Muscle of leg (tissue), 11 donors: ENCODE measurements around the gene ACTR1B. TPM values are rescaled to one million over a fixed set of nuclear protein-coding genes. Genes with fewer than 3 reads are reported as not detected.

Experiments
- DNase-seq: peaks from one replicate; pipeline ENCODE4 v3.0.0; 2013
- H3K27ac ChIP-seq: one replicate; pipeline ENCODE4 v1.5.1; 2013; ENCODE audit warnings: mild to moderate bottlenecking, low read length, control low read depth
- H3K27me3 ChIP-seq: one replicate; pipeline ENCODE4 v1.6.1; 2013; ENCODE audit warnings: low read length; ENCODE audit not compliant: control insufficient read depth, insufficient read depth
- H3K36me3 ChIP-seq: one replicate; pipeline ENCODE4 v1.6.1; 2013; ENCODE audit warnings: low read length; ENCODE audit not compliant: control insufficient read depth, insufficient read depth
- H3K4me1 ChIP-seq: one replicate; pipeline ENCODE4 v1.6.1; 2013; ENCODE audit warnings: low read length; ENCODE audit not compliant: control insufficient read depth, insufficient read depth
- H3K4me3 ChIP-seq: one replicate; pipeline ENCODE4 v1.5.1; 2013; ENCODE audit warnings: low read length, control low read depth
- H3K9me3 ChIP-seq: replicated peaks from 2 replicates; pipeline ENCODE4 v1.6.1; 2013; ENCODE audit warnings: low read depth, low read length; ENCODE audit not compliant: control insufficient read depth
- WGBS: methylation state at CpG from one replicate; pipeline ENCODE4 v1.1.5; 2013; ENCODE audit warnings: missing lambda C conversion rate; ENCODE audit not compliant: insufficient coverage; 5-methylcytosine and 5-hydroxymethylcytosine counted together
- polyA plus RNA-seq, 8 donors: library from polyadenylated mRNA; unstranded; fragments of 120-200 nt; gene quantifications; one replicate each; pipeline versions ENCODE4 v1.2.1 to v1.2.3, GENCODE V29; 2013; ENCODE audit warnings: inconsistent platforms in 1 of 8, low replicate concordance in 1 of 8; ENCODE audit not compliant: insufficient read length in 8 of 8, insufficient read depth in 1 of 8
- total RNA-seq: library from RNA; stranded (reverse); fragments of 120-200 nt; gene quantifications from one replicate; pipeline ENCODE4 v1.2.4, GENCODE V29; 2013

ACTR1B gene
- total and polyA plus RNA-seq, 9 donors: 38.6 to 54.6 (median 49.2) TPM

DNA sequence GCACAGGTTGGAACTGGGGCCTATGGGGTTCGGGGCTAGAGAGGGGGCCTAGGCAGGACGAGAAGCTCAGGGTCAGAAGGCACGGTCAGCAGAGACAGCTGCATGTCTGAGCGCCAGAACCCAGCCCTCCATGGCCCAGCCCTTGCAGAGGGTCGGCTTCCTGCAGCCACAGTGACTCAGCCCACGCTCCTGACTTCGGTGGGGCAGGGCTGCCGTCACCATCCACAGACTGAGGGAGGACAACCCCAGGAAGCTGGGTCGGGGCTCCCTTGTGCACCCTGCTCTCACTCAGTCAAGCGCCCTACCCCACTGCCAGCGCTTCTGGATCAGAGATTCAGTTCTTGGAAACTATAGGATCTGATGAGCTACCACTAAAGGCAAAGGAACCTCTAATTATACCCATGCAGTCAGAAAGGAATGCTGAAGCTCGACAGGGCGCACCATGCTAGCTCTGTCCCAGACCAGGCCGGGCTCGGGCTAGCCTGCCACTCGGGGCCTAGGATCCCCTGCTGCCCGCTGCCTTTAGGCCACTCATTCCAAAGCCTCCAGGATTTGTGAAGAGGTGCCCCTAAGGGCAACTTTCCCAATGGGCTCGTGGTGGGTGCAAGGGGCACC lies 3.0 kb downstream of the ACTR1B start:
- H3K36me3 ChIP-seq: peaks cover 51% of the 10 kb centered on the region
- peaks cover 27% of the 10 kb centered on the region for H3K4me1 ChIP-seq
- DNase-seq: no peak
- no peaks in the 10 kb centered on the region for H3K9me3 ChIP-seq
- no peaks in the 10 kb centered on the region for H3K27me3 ChIP-seq
- no peak overlapping the region for H3K4me3 ChIP-seq
- H3K27ac ChIP-seq: no peak overlapping the region
- WGBS: 73% methylated on average over 15 of the region's 18 CpGs

DNA sequence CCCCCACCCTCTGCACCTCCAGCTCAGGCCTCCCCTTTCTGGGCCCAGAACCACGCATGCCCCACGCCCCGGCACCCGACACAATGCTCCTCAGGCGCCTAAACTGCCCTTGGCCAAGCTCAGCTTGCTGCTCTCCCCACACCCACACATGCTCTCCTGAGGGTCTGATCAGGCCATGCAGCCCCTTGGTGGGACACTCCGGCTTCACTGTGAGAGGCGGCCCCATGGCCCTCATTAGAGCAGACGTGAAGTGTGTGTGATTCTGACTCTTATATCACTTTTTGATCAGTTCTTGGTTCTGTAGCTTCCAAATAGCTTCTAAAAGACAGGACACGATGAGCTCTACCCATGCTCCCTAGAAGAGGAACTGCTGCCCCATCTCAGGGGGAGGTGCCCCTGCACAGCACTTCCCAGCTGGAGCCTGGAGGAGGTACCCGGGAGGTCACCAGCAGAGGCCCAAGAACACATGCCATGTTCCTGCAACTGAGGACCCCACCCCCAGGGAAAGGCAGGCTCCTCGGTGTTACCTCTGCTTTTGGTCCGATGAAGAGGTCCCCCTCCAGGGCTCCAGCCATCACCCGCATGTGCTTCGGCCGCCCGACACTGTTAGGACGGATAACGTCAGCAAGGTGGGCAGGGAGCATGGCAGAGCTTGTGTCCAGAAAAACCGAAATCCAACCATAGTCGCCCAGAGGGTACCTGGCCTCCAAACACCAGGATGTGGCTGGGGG lies 3.6 kb downstream of the ACTR1B start:
- Histone ChIP-seq H3K4me1 (peaks cover 27% of the 10 kb centered on the region), H3K4me3 (no peak overlapping the region), H3K36me3 (peaks cover 58% of the 10 kb centered on the region), H3K27ac (no peak overlapping the region), H3K9me3 (no peaks in the 10 kb centered on the region), H3K27me3 (no peaks in the 10 kb centered on the region)
- WGBS: 92% methylated on average over 20 of the region's 20 CpGs
- no peak for DNase-seq

- no peak for DNase-seq
- Histone ChIP-seq H3K27me3 (no peaks in the 10 kb centered on the region), H3K4me1 (peaks cover 24% of the 10 kb centered on the region), H3K9me3 (no peaks in the 10 kb centered on the region), H3K36me3 (peaks cover 65% of the 10 kb centered on the region), H3K27ac (no peak overlapping the region), H3K4me3 (no peak overlapping the region)
- WGBS: 88% methylated on average over 22 of the region's 29 CpGs
Observed at GRCh38 chr2:97659256-97660043, 4.4 kb downstream of the ACTR1B start.

- Histone ChIP-seq H3K36me3 (peaks cover 71% of the 10 kb centered on the region), H3K9me3 (peaks cover 5% of the 10 kb centered on the region), H3K27ac (no peak overlapping the region), H3K4me3 (no peak overlapping the region), H3K27me3 (no peaks in the 10 kb centered on the region), H3K4me1 (peaks cover 24% of the 10 kb centered on the region)
- DNase-seq: no peak
- 89% methylated on average over 12 of the region's 13 CpGs for WGBS
Observed at GRCh38 chr2:97658691-97659157, 5.1 kb downstream of the ACTR1B start.

DNA sequence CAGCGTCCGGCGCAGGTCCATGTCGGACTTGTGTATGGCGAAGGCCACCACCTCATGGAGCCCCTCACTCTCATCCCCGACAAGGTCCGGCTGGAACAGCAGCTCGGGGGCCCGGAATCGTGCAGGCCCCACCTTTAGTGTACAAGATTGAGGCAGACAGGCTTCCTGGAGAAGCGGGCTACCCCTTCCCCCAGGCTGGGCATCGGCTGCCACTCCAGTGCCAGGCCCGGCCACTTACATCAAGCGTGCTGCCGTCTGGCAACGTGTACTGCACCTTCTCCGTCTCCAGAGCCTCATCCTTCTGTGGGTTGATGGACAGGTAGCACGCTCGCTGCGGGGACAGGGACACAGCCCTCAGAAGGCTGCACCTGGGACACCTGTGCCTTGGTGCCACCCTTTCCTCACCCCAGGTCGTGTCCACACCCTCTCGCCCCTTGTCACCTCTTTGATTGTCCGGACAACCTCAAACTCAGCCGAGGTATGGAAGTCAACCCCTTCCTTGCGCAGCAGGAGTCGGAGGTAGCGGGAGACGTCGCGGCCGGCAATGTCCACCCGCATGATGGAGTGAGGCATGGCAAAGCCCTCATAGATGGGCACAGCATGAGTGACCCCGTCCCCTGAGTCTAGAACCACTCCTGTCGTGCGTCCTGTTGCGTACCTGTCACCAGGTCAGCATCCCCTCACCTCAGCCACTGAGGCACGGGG lies 5.7 kb downstream of the ACTR1B start:
- WGBS: 93% methylated on average over 37 of the region's 37 CpGs

DNA sequence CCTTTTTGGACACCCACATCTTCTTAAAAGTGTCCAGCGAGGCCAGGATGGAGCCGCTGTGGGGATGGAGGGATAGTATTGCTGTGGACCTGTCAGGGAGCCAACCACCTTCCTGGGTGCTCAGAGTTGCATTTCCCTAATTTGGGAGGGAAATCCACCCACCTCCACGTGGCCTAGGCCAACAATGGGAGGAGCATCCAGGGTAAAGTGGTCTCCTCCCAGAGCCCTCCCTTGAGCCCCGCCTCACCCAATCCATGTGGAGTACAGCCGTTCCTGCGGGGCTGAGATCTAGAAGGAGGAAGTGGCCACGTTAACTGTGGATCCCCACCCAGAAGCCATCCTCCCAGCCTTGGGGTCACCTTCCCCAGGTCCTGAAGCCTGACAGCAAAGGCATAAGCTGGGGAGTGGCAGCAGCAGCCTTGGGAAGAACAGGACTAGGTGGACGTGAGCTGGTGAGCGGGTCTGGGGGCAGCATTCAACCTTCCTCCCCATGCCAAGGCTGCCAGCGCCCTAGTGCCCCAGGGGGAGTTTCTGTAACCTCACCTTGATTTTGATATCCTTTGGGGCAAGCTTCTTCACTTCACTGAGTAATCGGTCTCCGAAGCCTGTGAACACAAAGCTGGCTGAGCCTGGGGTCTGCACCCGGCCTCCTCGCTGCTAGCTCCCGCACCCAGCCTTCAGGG lies 6.8 kb downstream of the ACTR1B start:
- no peak overlapping the region for H3K27ac ChIP-seq
- H3K4me1 ChIP-seq: peaks cover 13% of the 10 kb centered on the region
- H3K9me3 ChIP-seq: peaks cover 8% of the 10 kb centered on the region
- peaks cover 73% of the 10 kb centered on the region for H3K36me3 ChIP-seq
- WGBS: 91% methylated on average over 6 of the region's 15 CpGs
- no peak overlapping the region for H3K4me3 ChIP-seq
- H3K27me3 ChIP-seq: no peaks in the 10 kb centered on the region
- no peak for DNase-seq

More for the DNA sequence above, 5.7 kb downstream of the ACTR1B start:
- DNase-seq: no peak
- Histone ChIP-seq H3K27ac (no peak overlapping the region), H3K9me3 (peaks cover 8% of the 10 kb centered on the region), H3K27me3 (no peaks in the 10 kb centered on the region), H3K36me3 (peaks cover 73% of the 10 kb centered on the region), H3K4me3 (no peak overlapping the region), H3K4me1 (peaks cover 24% of the 10 kb centered on the region)

- DNase-seq: no peak
- Histone ChIP-seq H3K9me3 (peaks cover 8% of the 10 kb centered on the region), H3K4me3 (no peak overlapping the region), H3K36me3 (peaks cover 70% of the 10 kb centered on the region), H3K27ac (no peak overlapping the region), H3K4me1 (peaks cover 5% of the 10 kb centered on the region), H3K27me3 (no peaks in the 10 kb centered on the region)
- 88% methylated on average over 5 of the region's 7 CpGs for WGBS
Observed at GRCh38 chr2:97656129-97656755, 7.6 kb downstream of the ACTR1B start.

DNA sequence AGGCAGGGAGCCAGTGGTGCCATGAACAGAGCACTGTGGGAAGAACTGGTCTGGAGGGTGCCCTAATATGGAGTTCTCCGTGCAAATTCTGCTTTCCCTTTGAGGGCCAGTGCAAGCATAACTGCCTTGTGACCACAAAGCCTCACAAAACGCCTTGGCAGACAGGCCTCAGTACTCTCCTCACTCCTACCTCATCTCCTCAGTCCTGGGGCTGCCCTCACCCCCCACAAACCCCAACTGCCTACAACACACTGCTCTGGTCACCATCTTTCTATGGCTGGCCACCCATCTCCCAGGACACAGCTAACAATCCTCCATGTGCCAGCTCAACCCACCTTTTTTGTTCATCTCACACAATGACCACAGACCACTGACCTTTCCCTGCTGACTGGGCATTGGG lies 9.1 kb downstream of the ACTR1B start:
- no peak overlapping the region for H3K27ac ChIP-seq
- 84% methylated on average over 2 of the region's 2 CpGs for WGBS
- H3K27me3 ChIP-seq: no peaks in the 10 kb centered on the region
- no peaks in the 10 kb centered on the region for H3K4me1 ChIP-seq
- peaks cover 68% of the 10 kb centered on the region for H3K36me3 ChIP-seq
- peaks cover 8% of the 10 kb centered on the region for H3K9me3 ChIP-seq
- no peak for DNase-seq
- no peak overlapping the region for H3K4me3 ChIP-seq

DNA sequence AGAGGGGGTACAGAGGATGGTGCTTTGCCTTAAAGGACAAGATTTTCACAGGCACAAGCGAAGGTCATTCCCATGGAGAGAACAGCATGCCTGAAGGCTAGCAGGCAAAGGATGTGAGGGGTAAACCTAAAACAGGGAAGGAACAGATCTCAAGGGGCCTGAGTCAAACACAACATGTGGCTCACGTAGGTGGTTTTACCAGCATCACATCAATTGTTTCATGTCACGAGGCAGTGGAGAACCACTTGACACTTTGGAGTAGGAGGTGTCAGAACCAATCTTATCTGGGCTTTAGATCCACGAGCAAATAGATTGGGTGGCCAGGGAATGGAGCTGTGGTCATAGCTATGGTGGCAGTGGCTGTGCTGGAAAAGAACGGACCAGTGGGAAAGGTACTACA lies 9.5 kb downstream of the ACTR1B start:
- no peak for DNase-seq
- no peaks in the 10 kb centered on the region for H3K27me3 ChIP-seq
- peaks cover 8% of the 10 kb centered on the region for H3K9me3 ChIP-seq
- no peak overlapping the region for H3K27ac ChIP-seq
- no peak overlapping the region for H3K4me3 ChIP-seq
- H3K4me1 ChIP-seq: no peaks in the 10 kb centered on the region
- peaks cover 68% of the 10 kb centered on the region for H3K36me3 ChIP-seq
- WGBS: 90% methylated on average over 5 of the region's 5 CpGs
